ENCODE measurements around the gene CCDC149.
A peak's percentile ranks its signal among the peaks of the same experiment; 100 is the strongest.

The CCDC149 gene

GRCh38 chr4:24912252-24913118 lies at the start of gene CCDC149:
TSS of gene CCDC149 (minus strand) at chr4:24913042. CDS start at chr4:24912864, 178 bp downstream.
- peak in 12 of 14 donors; percentile 12 to 85 (median 55) for DNase-seq

- DNase-seq = no peak
Measured at GRCh38 chr4:24957886-24958285, 45.0 kb upstream of the CCDC149 start.

- DNase-seq = no peak
Measured at GRCh38 chr4:24956763-24957162, 43.9 kb upstream of the CCDC149 start.

GRCh38 chr4:24956091-24956490 lies 43.2 kb upstream of the CCDC149 start:
- DNase-seq = no peak

- no peak for DNase-seq
Measured at GRCh38 chr4:24952667-24953066, 39.8 kb upstream of the CCDC149 start.

GRCh38 chr4:24949970-24950369 lies 37.1 kb upstream of the CCDC149 start:
- no peak for DNase-seq

- no peak for DNase-seq
Measured at GRCh38 chr4:24937917-24938281, 25.1 kb upstream of the CCDC149 start.

GRCh38 chr4:24937176-24937916 lies 24.5 kb upstream of the CCDC149 start:
- DNase-seq = no peak

GRCh38 chr4:24935856-24936255 lies 23.0 kb upstream of the CCDC149 start:
- DNase-seq = no peak

- DNase-seq = no peak
Measured at GRCh38 chr4:24934311-24934710, 21.5 kb upstream of the CCDC149 start.

GRCh38 chr4:24933684-24934275 lies 20.9 kb upstream of the CCDC149 start:
- no peak for DNase-seq

- no peak for DNase-seq
Measured at GRCh38 chr4:24932515-24933225, 19.8 kb upstream of the CCDC149 start.

- DNase-seq = no peak
Measured at GRCh38 chr4:24930151-24930550, 17.3 kb upstream of the CCDC149 start.

GRCh38 chr4:24928708-24929107 lies 15.9 kb upstream of the CCDC149 start:
- DNase-seq = no peak

- DNase-seq = no peak
Measured at GRCh38 chr4:24927049-24927448, 14.2 kb upstream of the CCDC149 start.

- no peak for DNase-seq
Measured at GRCh38 chr4:24924309-24924781, 11.5 kb upstream of the CCDC149 start.

GRCh38 chr4:24923550-24923949 lies 10.7 kb upstream of the CCDC149 start:
- DNase-seq = no peak

GRCh38 chr4:24923002-24923401 lies 10.2 kb upstream of the CCDC149 start:
- DNase-seq = no peak

- DNase-seq = no peak
Measured at GRCh38 chr4:24922416-24922815, 9.6 kb upstream of the CCDC149 start.

- no peak for DNase-seq
Measured at GRCh38 chr4:24921491-24921890, 8.6 kb upstream of the CCDC149 start.

- DNase-seq = no peak
Measured at GRCh38 chr4:24920008-24920407, 7.2 kb upstream of the CCDC149 start.

- DNase-seq = no peak
Measured at GRCh38 chr4:24917076-24917856, 4.4 kb upstream of the CCDC149 start.

Data from C1 segment of cervical spinal cord (tissue), 14 donors.